GM12874 (cell line): ENCODE data around the gene ELK1.

Experiments used
- TF ChIP-seq, protein P1 (sequence below): IDR thresholded peaks from 2 replicates; pipeline ENCODE4 v1.5.1; 2011; ENCODE audit warnings: low read depth, mild to moderate bottlenecking, control low read depth, low read length, moderate library complexity; ENCODE audit not compliant: insufficient read depth

The ELK1 gene

GRCh38 chrX:47618923-47619485, 31.4 kb downstream of the ELK1 start:
- TF ChIP-seq, protein P1, sequence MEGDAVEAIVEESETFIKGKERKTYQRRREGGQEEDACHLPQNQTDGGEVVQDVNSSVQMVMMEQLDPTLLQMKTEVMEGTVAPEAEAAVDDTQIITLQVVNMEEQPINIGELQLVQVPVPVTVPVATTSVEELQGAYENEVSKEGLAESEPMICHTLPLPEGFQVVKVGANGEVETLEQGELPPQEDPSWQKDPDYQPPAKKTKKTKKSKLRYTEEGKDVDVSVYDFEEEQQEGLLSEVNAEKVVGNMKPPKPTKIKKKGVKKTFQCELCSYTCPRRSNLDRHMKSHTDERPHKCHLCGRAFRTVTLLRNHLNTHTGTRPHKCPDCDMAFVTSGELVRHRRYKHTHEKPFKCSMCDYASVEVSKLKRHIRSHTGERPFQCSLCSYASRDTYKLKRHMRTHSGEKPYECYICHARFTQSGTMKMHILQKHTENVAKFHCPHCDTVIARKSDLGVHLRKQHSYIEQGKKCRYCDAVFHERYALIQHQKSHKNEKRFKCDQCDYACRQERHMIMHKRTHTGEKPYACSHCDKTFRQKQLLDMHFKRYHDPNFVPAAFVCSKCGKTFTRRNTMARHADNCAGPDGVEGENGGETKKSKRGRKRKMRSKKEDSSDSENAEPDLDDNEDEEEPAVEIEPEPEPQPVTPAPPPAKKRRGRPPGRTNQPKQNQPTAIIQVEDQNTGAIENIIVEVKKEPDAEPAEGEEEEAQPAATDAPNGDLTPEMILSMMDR: no peak

DNA sequence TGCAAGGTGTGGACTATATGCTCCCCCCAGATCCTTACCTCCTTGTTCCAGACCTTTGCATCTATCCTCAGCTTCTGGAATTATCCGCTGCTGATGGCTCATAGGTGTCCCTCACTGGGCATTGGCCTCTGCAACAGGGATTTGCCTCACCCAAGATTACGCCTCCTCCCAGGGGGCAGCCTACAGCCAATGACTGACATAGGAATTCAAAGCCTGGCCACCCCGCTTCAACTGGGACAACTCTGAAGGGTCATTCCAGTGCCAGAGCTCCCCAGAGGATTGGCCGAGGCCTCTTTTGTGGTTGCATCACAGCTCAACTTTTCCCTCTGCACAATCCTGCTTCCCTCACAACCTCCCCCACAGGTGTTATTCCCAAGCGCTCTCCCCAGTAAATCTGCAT, 35.7 kb downstream of the ELK1 start:
- TF ChIP-seq, protein P1: no peak

GRCh38 chrX:47613082-47613481, 37.3 kb downstream of the ELK1 start:
- TF ChIP-seq, protein P1: no peak

DNA sequence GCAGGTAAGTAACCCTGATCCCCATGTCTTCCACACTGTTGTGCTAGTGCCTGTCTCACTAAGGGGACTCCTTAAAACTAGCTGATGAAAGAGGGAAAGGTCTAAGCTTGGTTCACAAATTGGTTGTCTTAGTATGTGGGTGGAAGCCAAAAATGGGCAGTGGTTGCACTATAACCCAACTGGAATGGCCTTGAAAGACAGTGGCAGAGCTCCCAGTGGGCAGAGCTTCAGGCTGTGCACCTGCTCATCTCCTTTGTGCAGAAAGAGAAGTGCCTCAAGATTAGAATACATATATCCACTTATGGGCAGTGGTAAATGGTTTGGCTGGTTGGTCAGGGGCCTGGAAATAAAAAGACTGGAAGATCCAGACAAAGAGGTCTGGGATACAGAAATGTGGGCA, 37.9 kb downstream of the ELK1 start:
- TF ChIP-seq, protein P1: no peak

DNA sequence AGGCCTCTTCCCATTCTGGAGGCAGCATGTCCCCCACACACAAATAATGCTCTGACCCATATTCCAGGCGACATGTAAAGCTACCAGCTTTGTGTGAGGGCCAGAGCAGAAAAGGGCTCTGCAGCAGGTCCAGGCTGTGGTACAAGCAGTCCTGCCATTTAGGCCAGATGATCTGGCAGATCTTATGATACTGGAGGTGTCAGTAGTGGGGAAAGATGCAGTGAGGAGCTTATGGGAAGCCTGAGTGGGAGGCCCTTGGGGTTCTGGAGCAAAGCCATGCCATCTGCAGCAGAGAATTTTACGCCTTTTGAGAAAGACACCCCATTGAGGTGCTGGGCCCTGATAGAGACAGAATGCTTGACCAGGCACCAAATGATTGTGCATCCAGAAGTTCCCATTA, 38.4 kb downstream of the ELK1 start:
- TF ChIP-seq, protein P1: no peak

DNA sequence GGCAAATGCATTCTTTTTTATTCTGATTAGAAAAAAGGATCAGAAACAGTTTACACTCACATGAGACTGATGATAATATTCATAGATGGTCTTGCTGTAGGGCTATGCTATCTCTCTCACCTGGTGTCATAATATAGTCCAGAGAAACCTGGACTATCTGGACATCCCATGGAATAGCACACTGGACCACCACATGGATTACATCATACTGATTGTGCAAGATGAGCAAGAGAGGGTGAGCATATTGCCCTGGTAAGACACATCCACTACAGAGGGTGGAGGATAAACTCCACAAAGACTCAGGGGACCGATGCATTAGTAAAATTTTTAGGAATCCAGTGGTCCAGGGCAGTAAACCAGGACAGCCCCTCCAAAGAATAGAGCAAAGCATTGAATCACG, 38.9 kb downstream of the ELK1 start:
- TF ChIP-seq, protein P1: no peak

DNA sequence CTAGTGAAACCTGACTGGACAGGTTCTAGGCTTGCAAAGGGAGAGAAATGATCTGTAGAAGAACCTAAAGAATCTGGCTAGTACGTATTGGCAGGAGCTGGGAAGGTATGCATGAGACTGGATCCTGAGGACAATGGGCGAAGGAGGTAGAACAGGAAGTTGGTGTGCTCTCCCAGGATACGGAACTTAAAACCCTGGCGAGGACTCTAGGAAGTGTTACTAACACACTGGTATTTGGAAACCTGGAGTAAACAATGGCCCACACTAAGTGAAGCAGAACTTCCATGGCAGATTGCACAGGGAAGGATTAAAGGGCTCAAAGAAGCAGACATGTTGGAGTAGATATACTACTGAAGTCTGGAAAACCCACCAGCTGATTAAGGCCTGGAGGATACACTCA, 39.9 kb downstream of the ELK1 start:
- TF ChIP-seq, protein P1: no peak
